Measurements from ENCODE around the gene NT5C2. TPM values are rescaled to one million over a fixed set of nuclear protein-coding genes. Genes with fewer than 3 reads are reported as not detected.
"Not testable (repeated sequence)": the region's sequence is repeated elsewhere in the genome, so short reads cannot be mapped to it uniquely, and the experiment has no call there.

Gene NT5C2
- total and polyA plus RNA-seq, 5 donors: 23.3 to 46.1 (median 38.2) TPM

DNA sequence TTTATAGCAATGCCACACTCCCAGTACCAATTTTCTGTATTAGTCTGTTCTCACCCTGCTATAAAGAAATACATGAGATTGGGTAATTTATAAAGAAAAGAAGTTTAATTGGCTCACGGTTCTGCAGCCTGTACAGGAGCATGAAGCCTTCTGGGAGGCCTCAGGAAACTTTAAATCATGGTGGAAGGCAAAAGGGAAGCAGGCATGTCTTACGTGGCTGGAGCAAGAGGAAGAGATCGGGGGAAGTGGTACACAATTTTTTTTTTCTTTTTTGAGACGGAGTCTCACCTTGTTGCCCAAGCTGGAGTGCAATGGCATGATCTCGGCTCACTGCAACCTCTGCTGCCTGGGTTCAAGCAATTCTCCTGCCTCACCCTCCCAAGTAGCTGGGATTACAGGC is 31.6 kb upstream of the NT5C2 start:
- ATAC-seq; H3K27me3 ChIP-seq (ENCODE audit: control insufficient read depth, insufficient read depth); H3K9me3 ChIP-seq (ENCODE audit: control insufficient read depth, low read length); H3K4me1 ChIP-seq (ENCODE audit: control insufficient read depth, insufficient read depth, low read length); intact Hi-C loops (cut with DNase I); DNase-seq; H3K27ac ChIP-seq (ENCODE audit: low read length); H3K4me3 ChIP-seq (ENCODE audit: low read length): not testable (repeated sequence)
- WGBS: 85% methylated on average over 5 of the region's 5 CpGs

- 94% methylated on average over 4 of the region's 4 CpGs for WGBS
- no peak overlapping the region for H3K4me3 ChIP-seq (ENCODE audit: low read length)
- no peaks in the 10 kb centered on the region for H3K4me1 ChIP-seq (ENCODE audit: control insufficient read depth, insufficient read depth, low read length)
- DNase-seq (no peak), ATAC-seq (no peak)
- intact Hi-C loops (cut with DNase I): no loop called here
- H3K27ac ChIP-seq (ENCODE audit: low read length): no peak overlapping the region
- no peaks in the 10 kb centered on the region for H3K27me3 ChIP-seq (ENCODE audit: control insufficient read depth, insufficient read depth)
- no peaks in the 10 kb centered on the region for H3K9me3 ChIP-seq (ENCODE audit: control insufficient read depth, low read length)
Measured at GRCh38 chr10:103224133-103224532, 31.1 kb upstream of the NT5C2 start.

GRCh38 chr10:103216362-103216761 is 23.3 kb upstream of the NT5C2 start:
- H3K4me1 ChIP-seq (ENCODE audit: control insufficient read depth, insufficient read depth, low read length); intact Hi-C loops (cut with DNase I); H3K27me3 ChIP-seq (ENCODE audit: control insufficient read depth, insufficient read depth); H3K27ac ChIP-seq (ENCODE audit: low read length); DNase-seq; H3K4me3 ChIP-seq (ENCODE audit: low read length); ATAC-seq; H3K9me3 ChIP-seq (ENCODE audit: control insufficient read depth, low read length): not testable (repeated sequence)
- WGBS: 45% methylated on average over 4 of the region's 4 CpGs

DNA sequence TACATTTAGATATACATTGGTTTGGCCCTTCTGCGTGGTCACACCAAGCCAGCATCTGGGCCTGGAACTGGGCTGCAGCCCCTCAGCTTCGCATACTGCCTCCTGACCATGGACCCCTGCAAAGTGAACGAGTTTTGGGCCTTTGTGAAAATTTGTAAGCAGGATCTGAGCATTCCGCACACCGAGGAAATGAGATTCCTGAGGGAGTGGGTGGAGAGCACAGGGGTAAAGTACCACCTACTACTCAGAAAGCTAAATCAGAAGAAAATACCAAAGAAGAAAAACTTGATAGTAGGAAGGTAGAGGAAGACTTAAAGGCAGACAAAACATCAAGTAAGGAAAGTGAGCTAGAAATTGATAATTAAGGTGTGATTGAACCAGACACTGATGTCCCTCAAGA is 22.5 kb upstream of the NT5C2 start:
- ATAC-seq (no peak), DNase-seq (no peak)
- no peaks in the 10 kb centered on the region for H3K9me3 ChIP-seq (ENCODE audit: control insufficient read depth, low read length)
- intact Hi-C loops (cut with DNase I): no loop called here
- no peak overlapping the region for H3K4me3 ChIP-seq (ENCODE audit: low read length)
- H3K4me1 ChIP-seq (ENCODE audit: control insufficient read depth, insufficient read depth, low read length): no peaks in the 10 kb centered on the region
- H3K27me3 ChIP-seq (ENCODE audit: control insufficient read depth, insufficient read depth): no peaks in the 10 kb centered on the region
- H3K27ac ChIP-seq (ENCODE audit: low read length): no peak overlapping the region
- WGBS: 81% methylated on average over 5 of the region's 5 CpGs

DNA sequence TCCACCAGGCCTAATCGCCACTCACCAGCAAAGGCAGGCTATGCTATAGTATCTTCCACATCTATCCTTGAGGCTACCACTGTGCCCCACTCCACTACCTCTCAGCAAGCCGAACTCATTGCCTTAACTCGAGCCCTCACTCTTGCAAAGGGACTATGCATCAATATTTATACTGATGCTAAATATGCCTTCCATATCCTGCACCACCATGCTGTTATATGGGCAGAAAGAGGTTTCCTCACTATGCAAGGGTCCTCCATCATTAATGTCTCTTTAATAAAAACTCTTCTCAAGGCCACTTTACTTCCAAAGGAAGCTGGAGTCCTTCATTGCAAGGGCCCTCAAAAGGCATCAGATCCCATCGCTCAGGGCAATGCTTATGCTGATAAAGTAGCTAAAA is 17.2 kb upstream of the NT5C2 start:
- DNase-seq; ATAC-seq; intact Hi-C loops (cut with DNase I); H3K4me3 ChIP-seq (ENCODE audit: low read length); H3K27ac ChIP-seq (ENCODE audit: low read length); H3K9me3 ChIP-seq (ENCODE audit: control insufficient read depth, low read length); H3K4me1 ChIP-seq (ENCODE audit: control insufficient read depth, insufficient read depth, low read length); H3K27me3 ChIP-seq (ENCODE audit: control insufficient read depth, insufficient read depth): not testable (repeated sequence)
- WGBS: 88% methylated on average over 4 of the region's 4 CpGs

DNA sequence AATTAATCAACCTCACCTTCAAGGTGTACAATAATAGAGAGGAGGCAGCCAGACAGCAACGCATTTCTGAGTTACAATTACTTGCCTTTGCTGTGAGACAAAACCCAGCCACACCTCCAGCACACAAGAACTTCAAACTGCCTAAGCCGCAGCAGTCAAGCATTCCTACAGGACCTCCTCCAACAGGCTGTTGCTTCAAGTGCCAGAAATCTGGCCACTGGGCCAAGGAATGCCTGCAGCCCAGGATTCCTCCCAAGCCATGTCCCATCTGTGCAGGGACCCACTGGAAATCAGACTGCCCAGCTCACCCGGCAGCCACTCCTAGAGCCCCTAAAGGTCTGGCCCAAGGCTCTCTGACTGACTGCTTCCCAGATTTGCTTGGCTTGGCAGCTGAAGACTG is 14.6 kb upstream of the NT5C2 start:
- intact Hi-C loops (cut with DNase I); DNase-seq; H3K4me3 ChIP-seq (ENCODE audit: low read length); H3K9me3 ChIP-seq (ENCODE audit: control insufficient read depth, low read length); H3K4me1 ChIP-seq (ENCODE audit: control insufficient read depth, insufficient read depth, low read length); H3K27me3 ChIP-seq (ENCODE audit: control insufficient read depth, insufficient read depth); H3K27ac ChIP-seq (ENCODE audit: low read length); ATAC-seq: not testable (repeated sequence)
- 52% methylated on average over 3 of the region's 3 CpGs for WGBS

GRCh38 chr10:103207141-103207540 is 14.1 kb upstream of the NT5C2 start:
- DNase-seq (no peak), ATAC-seq (no peak)
- intact Hi-C loops (cut with DNase I): no loop called here
- WGBS: 44% methylated on average over 2 of the region's 2 CpGs
- H3K4me1 ChIP-seq (ENCODE audit: control insufficient read depth, insufficient read depth, low read length): no peaks in the 10 kb centered on the region
- H3K9me3 ChIP-seq (ENCODE audit: control insufficient read depth, low read length): no peaks in the 10 kb centered on the region
- no peak overlapping the region for H3K4me3 ChIP-seq (ENCODE audit: low read length)
- H3K27ac ChIP-seq (ENCODE audit: low read length): no peak overlapping the region
- H3K27me3 ChIP-seq (ENCODE audit: control insufficient read depth, insufficient read depth): no peaks in the 10 kb centered on the region

DNA sequence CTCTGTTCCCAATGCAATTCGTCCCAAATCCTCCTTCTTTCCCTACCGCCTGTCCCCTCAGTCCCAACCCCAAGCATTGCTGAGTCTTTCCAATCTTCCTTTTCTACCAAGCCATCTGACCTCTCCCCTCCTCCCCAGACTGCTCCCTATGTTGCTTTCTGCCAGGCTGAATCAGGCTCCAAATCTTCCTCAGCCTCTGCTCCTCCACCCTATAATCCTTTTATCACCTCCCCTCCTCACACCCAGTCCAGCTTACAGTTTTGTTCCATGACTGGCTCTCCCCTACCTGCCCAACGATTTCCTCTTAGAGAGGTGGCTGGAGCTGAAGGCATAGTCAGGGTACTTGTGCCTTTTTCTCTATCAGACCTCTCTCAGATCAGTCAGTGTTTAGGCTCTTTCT is 13.6 kb upstream of the NT5C2 start:
- H3K9me3 ChIP-seq (ENCODE audit: control insufficient read depth, low read length); DNase-seq; ATAC-seq; H3K4me1 ChIP-seq (ENCODE audit: control insufficient read depth, insufficient read depth, low read length); intact Hi-C loops (cut with DNase I); H3K27me3 ChIP-seq (ENCODE audit: control insufficient read depth, insufficient read depth); H3K4me3 ChIP-seq (ENCODE audit: low read length); H3K27ac ChIP-seq (ENCODE audit: low read length): not testable (repeated sequence)
- 71% methylated on average over 3 of the region's 3 CpGs for WGBS

- ATAC-seq: not testable (repeated sequence)
Measured at GRCh38 chr10:103205401-103205800, 12.3 kb upstream of the NT5C2 start.

GRCh38 chr10:103204353-103205255 is 11.5 kb upstream of the NT5C2 start:
- no peak overlapping the region for H3K4me3 ChIP-seq (ENCODE audit: low read length)
- 68% methylated on average over 8 of the region's 8 CpGs for WGBS
- ATAC-seq (no peak), DNase-seq (no peak)
- no peak overlapping the region for H3K27ac ChIP-seq (ENCODE audit: low read length)
- no peaks in the 10 kb centered on the region for H3K4me1 ChIP-seq (ENCODE audit: control insufficient read depth, insufficient read depth, low read length)
- no peaks in the 10 kb centered on the region for H3K9me3 ChIP-seq (ENCODE audit: control insufficient read depth, low read length)
- no peaks in the 10 kb centered on the region for H3K27me3 ChIP-seq (ENCODE audit: control insufficient read depth, insufficient read depth)
- intact Hi-C loops (cut with DNase I): no loop called here

More at GRCh38 chr10:103205401-103205800, 12.3 kb upstream of the NT5C2 start:
- H3K4me3 ChIP-seq (ENCODE audit: low read length); H3K9me3 ChIP-seq (ENCODE audit: control insufficient read depth, low read length); H3K27me3 ChIP-seq (ENCODE audit: control insufficient read depth, insufficient read depth); H3K4me1 ChIP-seq (ENCODE audit: control insufficient read depth, insufficient read depth, low read length); intact Hi-C loops (cut with DNase I); DNase-seq; H3K27ac ChIP-seq (ENCODE audit: low read length): not testable (repeated sequence)
- WGBS: 81% methylated on average over 4 of the region's 4 CpGs

DNA sequence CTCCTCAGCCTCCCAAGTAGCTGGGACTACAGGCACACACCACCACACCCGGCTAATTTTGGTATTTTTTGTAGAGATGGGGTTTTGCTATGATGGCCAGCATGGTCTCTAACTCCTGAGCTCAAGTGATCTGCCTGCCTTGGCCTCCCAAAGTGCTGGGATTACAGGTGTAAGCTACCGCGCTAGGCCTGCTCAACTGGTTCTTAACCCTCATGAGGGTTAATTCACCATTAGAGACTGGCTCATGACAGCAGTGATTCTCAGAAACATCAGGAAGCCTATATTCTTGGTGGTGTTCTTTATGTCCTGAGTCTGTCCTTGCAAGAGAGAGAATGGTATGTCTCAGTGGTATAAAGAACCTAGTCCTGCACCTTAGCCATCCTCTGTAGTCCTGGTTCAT is 10.4 kb upstream of the NT5C2 start:
- intact Hi-C loops (cut with DNase I): no loop called here
- Histone ChIP-seq H3K4me3 (ENCODE audit: low read length) (no peak overlapping the region), H3K9me3 (ENCODE audit: control insufficient read depth, low read length) (no peaks in the 10 kb centered on the region), H3K4me1 (ENCODE audit: control insufficient read depth, insufficient read depth, low read length) (no peaks in the 10 kb centered on the region), H3K27me3 (ENCODE audit: control insufficient read depth, insufficient read depth) (no peaks in the 10 kb centered on the region), H3K27ac (ENCODE audit: low read length) (no peak overlapping the region)
- WGBS: 97% methylated on average over 3 of the region's 3 CpGs
- ATAC-seq (no peak), DNase-seq (no peak)

All from right cardiac atrium (tissue), 5 donors.